AG10803 (cell line): ENCODE data around the gene ASB6.
A peak's percentile ranks its signal among the peaks of the same experiment; 100 is the strongest.

Source experiments
- DNase-seq: peaks from one replicate; pipeline ENCODE4 v3.0.0; 2010; ENCODE audit warnings: low read depth
- H3K4me3 ChIP-seq: 2 replicates; pipeline ENCODE4 v1.5.1; 2011; ENCODE audit warnings: mild to moderate bottlenecking, low read length, control low read depth
- CTCF ChIP-seq: conservative IDR thresholded peaks from 2 replicates; pipeline ENCODE4 v1.5.1; 2011; ENCODE audit warnings: mild to moderate bottlenecking, low read length, control low read depth, inconsistent platforms

ASB6 gene

DNA sequence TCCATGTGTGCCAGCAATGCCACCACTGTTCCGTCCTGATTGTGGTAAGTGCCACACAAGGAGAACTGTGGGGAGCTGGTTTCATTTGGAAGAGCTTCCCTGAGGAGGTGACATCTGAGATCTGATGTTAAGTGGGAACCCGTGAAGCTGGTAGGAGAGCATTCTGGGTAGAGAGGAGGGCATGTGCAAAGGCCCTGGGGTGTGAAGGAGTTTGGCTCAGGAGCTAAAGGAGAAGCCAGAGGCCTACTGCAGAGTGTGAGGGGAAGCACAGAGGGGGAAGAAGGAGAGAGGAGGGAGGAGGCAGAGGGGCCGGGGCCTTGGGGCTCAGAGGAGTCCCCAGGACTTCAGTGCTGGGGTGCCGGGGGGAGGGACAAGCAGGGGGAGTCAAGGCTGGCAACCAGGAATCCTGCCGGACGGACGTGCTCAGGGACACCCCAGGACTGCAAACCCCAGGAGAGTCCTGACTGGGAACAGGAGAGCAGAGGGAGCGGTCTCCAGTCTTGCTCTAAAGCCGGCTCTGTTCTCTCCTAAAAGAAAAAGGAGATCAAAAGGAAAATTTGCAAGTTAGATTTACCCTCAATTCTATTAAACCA is 40.8 kb downstream of the ASB6 start:
- TF ChIP-seq CTCF, result no peak
- H3K4me3 ChIP-seq, result no peak overlapping the region
- DNase-seq, result no peak

- DNase-seq, result no peak
- peak overlapping the region; percentile 56 for H3K4me3 ChIP-seq
- no peak for TF ChIP-seq CTCF
Measured at GRCh38 chr9:129598089-129598596, 43.8 kb downstream of the ASB6 start.

DNA sequence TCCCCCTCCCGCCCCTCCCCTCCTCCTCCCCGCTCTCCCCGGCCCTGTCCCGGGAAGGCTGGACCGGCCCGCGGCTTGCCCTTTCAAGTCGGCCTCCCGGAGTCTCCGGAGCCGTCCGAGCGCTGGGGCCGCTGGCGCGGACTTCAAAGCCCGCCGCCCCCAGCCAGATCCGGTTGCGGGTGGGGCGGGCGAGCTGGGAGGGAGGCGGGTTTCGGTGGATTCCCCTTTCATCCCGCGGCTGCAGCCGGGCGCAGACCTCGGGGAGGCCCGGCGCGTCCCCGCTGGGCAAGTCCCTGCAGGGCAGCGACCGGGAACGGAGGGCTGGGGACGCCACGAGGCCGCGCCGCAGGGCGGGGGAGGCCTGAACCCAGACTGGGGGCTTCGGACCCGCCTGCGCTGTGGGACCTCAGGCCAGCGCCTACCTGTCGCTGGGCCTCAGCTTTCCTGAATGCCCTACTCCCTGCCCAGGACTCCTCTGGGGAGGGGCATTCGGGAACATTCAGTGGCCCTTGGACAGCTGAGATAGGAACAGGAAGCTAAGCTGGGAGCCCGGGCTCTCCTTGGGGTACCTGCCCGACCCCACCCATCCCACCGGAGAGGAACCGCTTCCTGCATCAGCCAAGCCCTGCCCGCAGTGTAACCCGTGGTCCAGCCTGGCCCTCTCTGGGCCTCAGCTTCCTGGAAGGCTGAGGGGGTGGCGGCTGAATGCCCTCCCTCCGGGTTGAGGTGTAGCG is 44.4 kb downstream of the ASB6 start:
- peak; percentile 57 for DNase-seq
- peak overlapping the region; percentile 56 for H3K4me3 ChIP-seq

DNA sequence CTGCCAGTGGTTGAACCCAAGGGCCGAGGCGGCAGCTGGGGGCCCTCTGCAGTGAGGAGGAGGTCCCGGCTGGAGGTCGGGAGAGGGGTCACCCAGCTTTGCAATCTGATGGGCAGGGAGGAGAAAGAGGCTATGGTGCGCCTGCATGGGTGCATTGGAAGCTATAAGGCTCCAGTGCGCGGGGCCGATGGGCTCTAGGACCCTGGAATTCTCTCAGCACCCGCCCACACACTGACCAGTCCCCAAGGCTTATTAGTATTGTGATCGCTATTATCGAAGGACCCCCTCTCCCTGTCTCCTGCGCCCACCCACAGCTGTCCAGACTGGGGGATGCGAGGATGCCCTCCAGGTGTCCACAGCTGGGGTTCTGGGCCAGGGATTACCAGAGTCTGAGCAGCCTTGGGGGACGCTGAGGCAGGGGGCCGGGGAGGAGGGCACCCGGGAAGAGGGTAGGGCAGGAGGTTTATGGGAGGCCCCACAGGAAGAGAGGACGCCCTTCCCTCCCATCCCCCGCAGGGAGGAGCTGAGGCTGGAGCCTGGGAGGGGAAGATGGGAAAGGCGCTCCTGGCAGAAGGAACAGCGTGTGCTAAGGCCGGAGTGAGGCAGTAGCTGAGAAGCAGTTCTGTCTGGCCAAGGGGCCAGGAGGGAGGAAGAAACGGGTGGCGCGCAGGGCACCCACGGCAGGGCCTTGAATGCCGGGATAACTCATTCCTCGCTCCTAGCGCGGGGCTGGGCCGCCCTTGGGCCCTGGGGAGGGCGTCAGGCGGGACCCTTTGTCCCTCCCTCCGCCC is 45.2 kb downstream of the ASB6 start:
- H3K4me3 ChIP-seq, result peak overlapping the region; percentile 46
- DNase-seq, result peak; percentile 69
- no peak for TF ChIP-seq CTCF

More for the DNA sequence above, 44.4 kb downstream of the ASB6 start:
- TF ChIP-seq CTCF, result no peak

DNA sequence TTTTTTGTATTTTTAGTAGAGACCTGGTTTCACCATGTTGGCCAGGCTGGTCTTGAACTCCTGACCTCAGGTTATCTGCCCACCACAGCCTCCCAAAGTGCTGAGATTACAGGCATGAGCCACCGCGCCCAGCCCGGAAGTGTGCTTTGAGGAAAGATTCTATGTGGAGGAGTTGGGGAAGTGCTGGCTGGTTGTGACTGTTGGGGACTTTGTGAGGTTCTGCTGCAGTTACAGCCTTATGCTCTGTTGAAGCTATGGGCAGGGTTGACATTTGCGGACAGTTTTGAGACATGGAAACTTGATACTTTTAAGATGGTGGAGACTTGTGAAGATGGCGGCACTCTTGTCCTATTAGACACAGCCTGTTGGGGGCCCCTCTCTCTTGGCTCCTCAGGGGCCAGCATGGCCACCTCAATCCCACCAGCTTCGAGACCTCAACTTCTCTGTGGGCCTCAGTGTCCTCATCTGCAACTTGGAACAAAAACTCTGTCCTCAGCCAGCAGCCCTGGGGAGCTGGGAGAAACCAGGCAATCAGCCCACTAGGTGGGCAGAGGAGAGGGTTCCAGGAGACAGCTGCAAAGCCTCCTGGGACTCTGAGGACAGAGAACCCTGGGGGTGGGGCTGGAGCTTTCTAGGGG is 45.9 kb downstream of the ASB6 start:
- no peak overlapping the region for H3K4me3 ChIP-seq
- TF ChIP-seq CTCF, result no peak
- DNase-seq, result no peak

GRCh38 chr9:129595311-129595741 is 46.6 kb downstream of the ASB6 start:
- no peak for TF ChIP-seq CTCF
- DNase-seq, result peak; percentile 53
- H3K4me3 ChIP-seq, result no peak overlapping the region
